Measurements from ENCODE around the gene BID.

Gene BID

GRCh38 chr22:17794726-17795542 lies 20.7 kb upstream of the BID start:
- Mint-ChIP-seq H3K27ac (no peak overlapping the region), H3K27me3 (no peaks in the 10 kb centered on the region), H3K9me3 (no peaks in the 10 kb centered on the region), H3K4me3 (no peak overlapping the region), H3K36me3 (ENCODE audit: insufficient read depth) (peaks cover 10% of the 10 kb centered on the region), H3K4me1 (ENCODE audit: low read depth in 2 of 2) (no peaks in the 10 kb centered on the region)
- no peak for ATAC-seq (replicated peaks)
- DNase-seq = no peak

- ATAC-seq (replicated peaks) = no peak
- no peak for DNase-seq
- H3K36me3 Mint-ChIP-seq (ENCODE audit: insufficient read depth) = peaks cover 18% of the 10 kb centered on the region
- no peak overlapping the region for H3K4me3 Mint-ChIP-seq
- no peaks in the 10 kb centered on the region for H3K27me3 Mint-ChIP-seq
- no peaks in the 10 kb centered on the region for H3K9me3 Mint-ChIP-seq
- no peaks in the 10 kb centered on the region for H3K4me1 Mint-ChIP-seq (ENCODE audit: low read depth in 2 of 2)
- no peak overlapping the region for H3K27ac Mint-ChIP-seq
Observed at GRCh38 chr22:17792854-17793434, 18.7 kb upstream of the BID start.

GRCh38 chr22:17792299-17792698 lies 18.0 kb upstream of the BID start:
- Mint-ChIP-seq H3K36me3 (ENCODE audit: insufficient read depth) (peaks cover 18% of the 10 kb centered on the region), H3K4me1 (ENCODE audit: low read depth in 2 of 2) (no peaks in the 10 kb centered on the region), H3K27me3 (no peaks in the 10 kb centered on the region), H3K9me3 (no peaks in the 10 kb centered on the region), H3K4me3 (no peak overlapping the region), H3K27ac (no peak overlapping the region)
- ATAC-seq (replicated peaks) (no peak), DNase-seq (no peak)

- H3K27ac Mint-ChIP-seq = no peak overlapping the region
- no peak overlapping the region for H3K4me3 Mint-ChIP-seq
- DNase-seq (no peak), ATAC-seq (replicated peaks) (no peak)
- H3K27me3 Mint-ChIP-seq = no peaks in the 10 kb centered on the region
- H3K4me1 Mint-ChIP-seq (ENCODE audit: low read depth in 2 of 2) = no peaks in the 10 kb centered on the region
- peaks cover 18% of the 10 kb centered on the region for H3K36me3 Mint-ChIP-seq (ENCODE audit: insufficient read depth)
- H3K9me3 Mint-ChIP-seq = no peaks in the 10 kb centered on the region
Observed at GRCh38 chr22:17791196-17791595, 16.9 kb upstream of the BID start.

GRCh38 chr22:17789379-17790200 lies 15.3 kb upstream of the BID start:
- Mint-ChIP-seq H3K4me1 (ENCODE audit: low read depth in 2 of 2) (peaks cover 0 to 4% of the 10 kb centered on the region in 2 donors), H3K27me3 (no peaks in the 10 kb centered on the region), H3K27ac (no peak overlapping the region), H3K4me3 (no peak overlapping the region), H3K36me3 (ENCODE audit: insufficient read depth) (peaks cover 15% of the 10 kb centered on the region), H3K9me3 (no peaks in the 10 kb centered on the region)
- no peak for ATAC-seq (replicated peaks)
- no peak for DNase-seq

- Mint-ChIP-seq H3K27ac (no peak overlapping the region), H3K27me3 (no peaks in the 10 kb centered on the region), H3K4me3 (no peak overlapping the region), H3K4me1 (ENCODE audit: low read depth in 2 of 2) (peaks cover 0 to 4% of the 10 kb centered on the region in 2 donors), H3K9me3 (no peaks in the 10 kb centered on the region), H3K36me3 (ENCODE audit: insufficient read depth) (peaks cover 15% of the 10 kb centered on the region)
- ATAC-seq (replicated peaks) (no peak), DNase-seq (no peak)
Observed at GRCh38 chr22:17788528-17789378, 14.5 kb upstream of the BID start.

- Mint-ChIP-seq H3K27me3 (no peaks in the 10 kb centered on the region), H3K4me3 (no peak overlapping the region), H3K36me3 (ENCODE audit: insufficient read depth) (peaks cover 15% of the 10 kb centered on the region), H3K27ac (no peak overlapping the region), H3K9me3 (no peaks in the 10 kb centered on the region), H3K4me1 (ENCODE audit: low read depth in 2 of 2) (peaks cover 0 to 4% of the 10 kb centered on the region in 2 donors)
- no peak for DNase-seq
- peak; percentile 58 for ATAC-seq (replicated peaks)
Observed at GRCh38 chr22:17787716-17788330, 13.6 kb upstream of the BID start.

GRCh38 chr22:17787241-17787640 lies 13.0 kb upstream of the BID start:
- Mint-ChIP-seq H3K4me1 (ENCODE audit: low read depth in 2 of 2) (peaks cover 4% of the 10 kb centered on the region in 2 donors), H3K9me3 (no peaks in the 10 kb centered on the region), H3K4me3 (no peak overlapping the region), H3K27ac (no peak overlapping the region), H3K27me3 (no peaks in the 10 kb centered on the region), H3K36me3 (ENCODE audit: insufficient read depth) (peaks cover 15% of the 10 kb centered on the region)
- ATAC-seq (replicated peaks) (no peak), DNase-seq (no peak)

- Mint-ChIP-seq H3K36me3 (ENCODE audit: insufficient read depth) (peaks cover 13% of the 10 kb centered on the region), H3K4me3 (no peak overlapping the region), H3K27me3 (no peaks in the 10 kb centered on the region), H3K27ac (peak overlapping the region in 1 of 2 donors; percentile 81), H3K9me3 (no peaks in the 10 kb centered on the region), H3K4me1 (ENCODE audit: low read depth in 2 of 2) (peaks cover 5% of the 10 kb centered on the region in 2 donors)
- DNase-seq = no peak
- ATAC-seq (replicated peaks) = no peak
Observed at GRCh38 chr22:17786435-17787161, 12.3 kb upstream of the BID start.

GRCh38 chr22:17785185-17786184 lies 11.2 kb upstream of the BID start:
- no peaks in the 10 kb centered on the region for H3K27me3 Mint-ChIP-seq
- H3K4me3 Mint-ChIP-seq = no peak overlapping the region
- DNase-seq = peak; percentile 65 to 74 (median 69)
- peak overlapping the region in 1 of 2 donors; percentile 81 for H3K27ac Mint-ChIP-seq
- peaks cover 12% of the 10 kb centered on the region for H3K36me3 Mint-ChIP-seq (ENCODE audit: insufficient read depth)
- no peaks in the 10 kb centered on the region for H3K9me3 Mint-ChIP-seq
- H3K4me1 Mint-ChIP-seq (ENCODE audit: low read depth in 2 of 2) = peaks cover 15 to 16% of the 10 kb centered on the region in 2 donors
- ATAC-seq (replicated peaks) = peak; percentile 28

GRCh38 chr22:17784776-17785175 lies 10.5 kb upstream of the BID start:
- H3K36me3 Mint-ChIP-seq (ENCODE audit: insufficient read depth) = peaks cover 16% of the 10 kb centered on the region
- no peak overlapping the region for H3K4me3 Mint-ChIP-seq
- peaks cover 22% of the 10 kb centered on the region in 2 donors for H3K4me1 Mint-ChIP-seq (ENCODE audit: low read depth in 2 of 2)
- no peak for ATAC-seq (replicated peaks)
- no peaks in the 10 kb centered on the region for H3K27me3 Mint-ChIP-seq
- H3K9me3 Mint-ChIP-seq = no peaks in the 10 kb centered on the region
- no peak overlapping the region for H3K27ac Mint-ChIP-seq
- no peak for DNase-seq
